Measurements from ENCODE around the gene BRF1. TPM values are rescaled to one million over a fixed set of nuclear protein-coding genes. Genes with fewer than 3 reads are reported as not detected.

The BRF1 gene
- total and polyA plus RNA-seq, 2 of the 13 experiments (the other 11 are each of a cell fraction or from before 2014, with no cell fraction given), result 5.1 to 11.0 TPM

- TF ChIP-seq ZBTB49 (CRISPR knock-in tag; IDR thresholded peaks at IDR 0.05; ENCODE audit: borderline replicate concordance), result no peak
- no peak for TF ChIP-seq ZNF878 (CRISPR knock-in tag; IDR thresholded peaks at IDR 0.05)
- TF ChIP-seq ZNF883 (CRISPR knock-in tag; IDR thresholded peaks at IDR 0.05; ENCODE audit: not compliant biosample characterization), result no peak
- no peak for TF ChIP-seq MBD4 (IDR thresholded peaks at IDR 0.05; ENCODE audit: borderline replicate concordance, low read length)
These were observed 45.7 kb downstream of the BRF1 start (continued) for GRCh38 chr14:105255021-105255507.

DNA sequence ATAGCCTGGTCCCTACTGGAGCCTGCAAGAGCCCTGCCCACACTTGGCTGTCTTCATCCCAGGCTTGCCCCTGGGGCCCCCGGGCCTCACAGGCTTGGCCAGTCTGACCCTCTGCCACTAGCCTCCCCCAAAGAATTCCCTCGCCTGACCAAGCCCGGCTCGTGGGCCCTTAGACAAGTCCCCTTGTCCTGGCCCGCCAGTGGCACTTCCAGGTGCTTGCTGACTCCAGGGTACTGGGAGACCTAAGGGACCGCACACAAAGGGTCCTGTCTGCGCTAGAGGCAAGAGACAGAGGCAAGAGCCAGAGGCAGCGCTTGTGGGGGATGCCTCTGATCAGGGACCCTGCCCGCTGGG is 47.5 kb downstream of the BRF1 start:
- Histone ChIP-seq H3K79me2 (ENCODE audit: insufficient read depth, low read length) (no peaks in the 10 kb centered on the region), H2AFZ (ENCODE audit: low read length) (no peak overlapping the region), H3K27ac (ENCODE audit: extremely low read length, insufficient read depth, low read length) (no peak overlapping the region), H3K4me2 (ENCODE audit: low read depth, low read length) (no peak overlapping the region), H3K9me3 (ENCODE audit: low read length) (no peaks in the 10 kb centered on the region), H3K4me3 (replicated peaks in 1 of 3; ENCODE audit: insufficient read depth in 1 of 3, low read depth in 2 of 3, low read length in 3 of 3) (no peak overlapping the region), H3K4me1 (ENCODE audit: insufficient read depth, low read length) (no peaks in the 10 kb centered on the region), H3K36me3 (replicated peaks in 1 of 2; ENCODE audit: control insufficient read depth in 1 of 2, insufficient read depth in 2 of 2, low read length in 2 of 2) (peaks cover 12 to 13% of the 10 kb centered on the region in 2 experiments; a peak in 4 of 5 replicates), H4K20me1 (ENCODE audit: insufficient read depth, low read length) (no peaks in the 10 kb centered on the region), H3K27me3 (ENCODE audit: control insufficient read depth in 1 of 2, insufficient read depth in 2 of 2, low read length in 2 of 2) (no peaks in the 10 kb centered on the region; a peak in 1 of 5 replicates), H3K9ac (ENCODE audit: insufficient read depth, low read depth, low read length) (no peak overlapping the region)
- POLR2A ChIA-PET, result no interaction called here
- 96% methylated on average over 4 of the region's 9 CpGs for WGBS (ENCODE audit: low lambda C conversion rate)
- BruUV-seq (replicated peaks), result no TSS peak
- in situ Hi-C loops (cut with HindIII; ENCODE audit: extremely low pct_ligation_motif_present, low pct_unique_long_range_greater_than_20kb), result no loop called here
- FAIRE-seq, result no peak
- CTCF ChIA-PET (ENCODE audit: low intra/inter-chr PET ratio, low total read pairs), result no interaction called here
- DNase-seq (ENCODE audit: low spot score), result no peak
- intact Hi-C loops (cut with micrococcal nuclease; ENCODE audit: unreplicated experiment), result no loop called here
- ATAC-seq, result no peak
- no peak for TF ChIP-seq ZNF800 (CRISPR knock-in tag; IDR thresholded peaks at IDR 0.05)
- no peak for TF ChIP-seq ZNF652 (CRISPR knock-in tag; IDR thresholded peaks at IDR 0.05; ENCODE audit: borderline replicate concordance, low read depth)
- TF ChIP-seq ATAD3A (CRISPR knock-in tag; IDR thresholded peaks at IDR 0.05), result no peak
- TF ChIP-seq, protein P1, sequence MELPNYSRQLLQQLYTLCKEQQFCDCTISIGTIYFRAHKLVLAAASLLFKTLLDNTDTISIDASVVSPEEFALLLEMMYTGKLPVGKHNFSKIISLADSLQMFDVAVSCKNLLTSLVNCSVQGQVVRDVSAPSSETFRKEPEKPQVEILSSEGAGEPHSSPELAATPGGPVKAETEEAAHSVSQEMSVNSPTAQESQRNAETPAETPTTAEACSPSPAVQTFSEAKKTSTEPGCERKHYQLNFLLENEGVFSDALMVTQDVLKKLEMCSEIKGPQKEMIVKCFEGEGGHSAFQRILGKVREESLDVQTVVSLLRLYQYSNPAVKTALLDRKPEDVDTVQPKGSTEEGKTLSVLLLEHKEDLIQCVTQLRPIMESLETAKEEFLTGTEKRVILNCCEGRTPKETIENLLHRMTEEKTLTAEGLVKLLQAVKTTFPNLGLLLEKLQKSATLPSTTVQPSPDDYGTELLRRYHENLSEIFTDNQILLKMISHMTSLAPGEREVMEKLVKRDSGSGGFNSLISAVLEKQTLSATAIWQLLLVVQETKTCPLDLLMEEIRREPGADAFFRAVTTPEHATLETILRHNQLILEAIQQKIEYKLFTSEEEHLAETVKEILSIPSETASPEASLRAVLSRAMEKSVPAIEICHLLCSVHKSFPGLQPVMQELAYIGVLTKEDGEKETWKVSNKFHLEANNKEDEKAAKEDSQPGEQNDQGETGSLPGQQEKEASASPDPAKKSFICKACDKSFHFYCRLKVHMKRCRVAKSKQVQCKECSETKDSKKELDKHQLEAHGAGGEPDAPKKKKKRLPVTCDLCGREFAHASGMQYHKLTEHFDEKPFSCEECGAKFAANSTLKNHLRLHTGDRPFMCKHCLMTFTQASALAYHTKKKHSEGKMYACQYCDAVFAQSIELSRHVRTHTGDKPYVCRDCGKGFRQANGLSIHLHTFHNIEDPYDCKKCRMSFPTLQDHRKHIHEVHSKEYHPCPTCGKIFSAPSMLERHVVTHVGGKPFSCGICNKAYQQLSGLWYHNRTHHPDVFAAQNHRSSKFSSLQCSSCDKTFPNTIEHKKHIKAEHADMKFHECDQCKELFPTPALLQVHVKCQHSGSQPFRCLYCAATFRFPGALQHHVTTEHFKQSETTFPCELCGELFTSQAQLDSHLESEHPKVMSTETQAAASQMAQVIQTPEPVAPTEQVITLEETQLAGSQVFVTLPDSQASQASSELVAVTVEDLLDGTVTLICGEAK (IDR thresholded peaks at IDR 0.05), result no peak
- TF ChIP-seq, protein P1 (CRISPR knock-in tag; IDR thresholded peaks at IDR 0.05), result no peak
- TF ChIP-seq ZNF460 (CRISPR knock-in tag; IDR thresholded peaks at IDR 0.05; ENCODE audit: borderline replicate concordance), result no peak

Measured in HepG2 (cell line).